Naive thymus-derived CD4-positive, alpha-beta T cell (primary cell): ENCODE measurements around the gene VWF. TPM values are rescaled to one million over a fixed set of nuclear protein-coding genes. Genes with fewer than 3 reads are reported as not detected.

Source experiments
- ATAC-seq: fragments of 150-1000 bp; cut with Tn5 transposase; 2 replicates; pipeline ENCODE4 v1.10.0; 2021; ENCODE audit warnings: mild to moderate bottlenecking, moderate library complexity
- CTCF ChIA-PET: fragments of 350-600 bp; sonication (Branson Sonifier 250); formaldehyde crosslinking; loops from one replicate; lab custom pipeline; 2021; ENCODE audit warnings: antibody characterized with exemption; lab: Charles Lee
- POLR2A ChIA-PET: fragments of 350-600 bp; sonication (Branson Sonifier 250); formaldehyde crosslinking; loops from one replicate; lab custom pipeline; 2021; ENCODE audit warnings: antibody characterized with exemption, inconsistent platforms; lab: Charles Lee
- DNase-seq, 9 donors: peaks; one replicate each; pipeline versions ENCODE4 v3.0.0 to v3.0.0-alpha.2; 2020 to 2022; ENCODE audit warnings: mixed read lengths in 1 of 9
- H3K27ac ChIP-seq: one replicate; pipeline ENCODE4 v1.7.0; 2013; ENCODE audit warnings: mild to moderate bottlenecking, low read depth, low read length, moderate library complexity
- H3K27me3 ChIP-seq, 2 donors: one replicate each; pipeline ENCODE4 v1.7.0; 2013; ENCODE audit warnings: low read length in 2 of 2, mild to moderate bottlenecking in 2 of 2, moderate library complexity in 2 of 2; ENCODE audit not compliant: control insufficient read depth in 2 of 2, insufficient read depth in 2 of 2
- H3K36me3 ChIP-seq, 3 experiments: 1 replicate in 2 of 3; 2 replicates in 1 of 3; pipeline ENCODE4 v1.7.0; 2013; ENCODE audit warnings: low read length in 3 of 3, mild to moderate bottlenecking in 3 of 3, moderate library complexity in 1 of 3; ENCODE audit not compliant: insufficient read depth in 3 of 3, control insufficient read depth in 2 of 3
- H3K4me1 ChIP-seq, 2 donors: one replicate each; pipeline ENCODE4 v1.7.0; 2013; ENCODE audit warnings: low read length in 2 of 2, mild to moderate bottlenecking in 2 of 2, moderate library complexity in 1 of 2; ENCODE audit not compliant: control insufficient read depth in 2 of 2, insufficient read depth in 2 of 2
- H3K4me3 ChIP-seq: 2 replicates; pipeline ENCODE4 v1.7.0; 2013; ENCODE audit warnings: mild to moderate bottlenecking, low read length
- H3K9me3 ChIP-seq, 3 experiments: 1 replicate in 2 of 3; 2 replicates in 1 of 3; pipeline ENCODE4 v1.7.0; 2013; ENCODE audit warnings: low read length in 3 of 3; ENCODE audit not compliant: control insufficient read depth in 2 of 3
- H3K27ac Mint-ChIP-seq, 9 donors: one replicate each; pipeline ENCODE4 v1.8.0; 2020 to 2022; ENCODE audit warnings: mixed read lengths in 9 of 9, mild to moderate bottlenecking in 8 of 9, moderate library complexity in 5 of 9, inconsistent platforms in 2 of 9
- H3K27me3 Mint-ChIP-seq, 5 donors: one replicate each; pipeline ENCODE4 v1.8.0; 2021 to 2022; ENCODE audit warnings: mixed read lengths in 5 of 5, mild to moderate bottlenecking in 1 of 5
- H3K36me3 Mint-ChIP-seq, 5 donors: one replicate each; pipeline ENCODE4 v1.8.0; 2020 to 2022; ENCODE audit warnings: mixed read lengths in 5 of 5, mild to moderate bottlenecking in 3 of 5, inconsistent platforms in 1 of 5
- H3K4me1 Mint-ChIP-seq, 7 donors: one replicate each; pipeline ENCODE4 v1.8.0; 2020 to 2022; ENCODE audit warnings: mixed read lengths in 7 of 7, mild to moderate bottlenecking in 3 of 7, inconsistent platforms in 1 of 7
- H3K4me3 Mint-ChIP-seq, 10 donors: one replicate each; pipeline ENCODE4 v1.8.0; 2020 to 2022; ENCODE audit warnings: mild to moderate bottlenecking in 10 of 10, mixed read lengths in 10 of 10, moderate library complexity in 6 of 10, inconsistent platforms in 2 of 10
- H3K9me3 Mint-ChIP-seq, 11 donors: one replicate each; pipeline ENCODE4 v1.8.0; 2020 to 2022; ENCODE audit warnings: mixed read lengths in 11 of 11, mild to moderate bottlenecking in 4 of 11, inconsistent platforms in 1 of 11, moderate library complexity in 1 of 11
- intact Hi-C, 2 donors: fragments of 100-400 bp; cut with micrococcal nuclease; formaldehyde crosslinking; loops; one replicate each; pipeline ENCODE4 v1.15.1; 2023
- polyA plus RNA-seq, 2 donors: library from polyadenylated mRNA; unstranded; fragments of 300-500 nt; fragmentation: Illumina TruSeq; gene quantifications; one replicate each; pipeline ENCODE4 v1.2.3, GENCODE V29; 2021
- total RNA-seq, 6 experiments: library from RNA in 5 of 6; stranded (reverse) in 5 of 6; gene quantifications; 1 replicate in 5 of 6; 2 replicates in 1 of 6; pipeline ENCODE4 v1.2.3 and lab custom pipeline; 2021 to 2026

VWF gene
- total and polyA plus RNA-seq, 7 experiments from 2014 or later, result 0.21 to 0.34 (median 0.32) TPM; not detected in 4

GRCh38 chr12:6049587-6049986 is 74.9 kb downstream of the VWF start:
- no peaks in the 10 kb centered on the region for H3K27me3 ChIP-seq
- DNase-seq (no peak), ATAC-seq (no peak)
- Mint-ChIP-seq H3K4me3 (no peak overlapping the region), H3K9me3 (peaks cover 0 to 1% (median 0%) of the 10 kb centered on the region in 11 donors), H3K27ac (no peak overlapping the region), H3K4me1 (no peaks in the 10 kb centered on the region), H3K36me3 (no peaks in the 10 kb centered on the region), H3K27me3 (peaks cover 0 to 9% (median 6%) of the 10 kb centered on the region in 5 donors)
- no peaks in the 10 kb centered on the region for H3K36me3 ChIP-seq
- no peak overlapping the region for H3K27ac ChIP-seq
- POLR2A ChIA-PET, result no interaction called here
- CTCF ChIA-PET, result no interaction called here
- intact Hi-C loops, result no loop called here
- no peaks in the 10 kb centered on the region for H3K9me3 ChIP-seq
- H3K4me1 ChIP-seq, result no peaks in the 10 kb centered on the region
- no peak overlapping the region for H3K4me3 ChIP-seq

- Mint-ChIP-seq H3K9me3 (peaks cover 0 to 1% (median 0%) of the 10 kb centered on the region in 11 donors), H3K27me3 (peaks cover 0 to 10% (median 6%) of the 10 kb centered on the region in 5 donors), H3K4me1 (no peaks in the 10 kb centered on the region), H3K27ac (no peak overlapping the region), H3K36me3 (no peaks in the 10 kb centered on the region), H3K4me3 (no peak overlapping the region)
- ATAC-seq (no peak), DNase-seq (no peak)
- CTCF ChIA-PET, result interaction anchor here (0.6 kb wide), 1 partner anchor 86 kb away, joined by 3 read pairs; no protein-coding TSS in a partner anchor
- Histone ChIP-seq H3K4me3 (no peak overlapping the region), H3K27me3 (no peaks in the 10 kb centered on the region), H3K9me3 (no peaks in the 10 kb centered on the region), H3K4me1 (no peaks in the 10 kb centered on the region), H3K27ac (no peak overlapping the region), H3K36me3 (no peaks in the 10 kb centered on the region)
- intact Hi-C loops, result no loop called here
- POLR2A ChIA-PET, result no interaction called here
Observed at GRCh38 chr12:6047249-6048237, 76.9 kb downstream of the VWF start.

GRCh38 chr12:6046511-6047180 is 77.8 kb downstream of the VWF start:
- Histone ChIP-seq H3K27ac (no peak overlapping the region), H3K4me1 (no peaks in the 10 kb centered on the region), H3K36me3 (no peaks in the 10 kb centered on the region), H3K27me3 (no peaks in the 10 kb centered on the region), H3K9me3 (no peaks in the 10 kb centered on the region), H3K4me3 (no peak overlapping the region)
- POLR2A ChIA-PET, result no interaction called here
- Mint-ChIP-seq H3K36me3 (no peaks in the 10 kb centered on the region), H3K27ac (peak overlapping the region in 1 of 9 donors; percentile 33), H3K4me1 (no peaks in the 10 kb centered on the region), H3K27me3 (peaks cover 0 to 10% (median 6%) of the 10 kb centered on the region in 5 donors), H3K4me3 (no peak overlapping the region), H3K9me3 (peaks cover 0 to 1% (median 0%) of the 10 kb centered on the region in 11 donors)
- intact Hi-C loops, result no loop called here
- no peak for DNase-seq
- no peak for ATAC-seq
- CTCF ChIA-PET, result interaction anchor here (0.6 kb wide), 1 partner anchor 56 kb away, joined by 3 read pairs; no protein-coding TSS in a partner anchor

- Histone ChIP-seq H3K27ac (no peak overlapping the region), H3K4me3 (no peak overlapping the region), H3K4me1 (no peaks in the 10 kb centered on the region), H3K36me3 (no peaks in the 10 kb centered on the region), H3K27me3 (no peaks in the 10 kb centered on the region), H3K9me3 (no peaks in the 10 kb centered on the region)
- H3K4me3 Mint-ChIP-seq, result no peak overlapping the region
- intact Hi-C loops, result no loop called here
- no peaks in the 10 kb centered on the region for H3K36me3 Mint-ChIP-seq
- no peak for ATAC-seq
- H3K9me3 Mint-ChIP-seq, result peaks cover 0 to 1% (median 0%) of the 10 kb centered on the region in 11 donors
- H3K27ac Mint-ChIP-seq, result no peak overlapping the region
- no peak for DNase-seq
- no peaks in the 10 kb centered on the region for H3K4me1 Mint-ChIP-seq
- ChIA-PET CTCF (no interaction called here), POLR2A (no interaction called here)
- peaks cover 0 to 10% (median 6%) of the 10 kb centered on the region in 5 donors for H3K27me3 Mint-ChIP-seq
Observed at GRCh38 chr12:6045438-6045837, 79.0 kb downstream of the VWF start.

GRCh38 chr12:6044082-6044481 is 80.4 kb downstream of the VWF start:
- Mint-ChIP-seq H3K4me3 (no peak overlapping the region), H3K27ac (no peak overlapping the region), H3K9me3 (peaks cover 0 to 1% (median 0%) of the 10 kb centered on the region in 11 donors), H3K27me3 (peaks cover 0 to 6% (median 2%) of the 10 kb centered on the region in 5 donors), H3K36me3 (no peaks in the 10 kb centered on the region), H3K4me1 (peaks cover 0 to 5% (median 4%) of the 10 kb centered on the region in 7 donors)
- Histone ChIP-seq H3K4me1 (no peaks in the 10 kb centered on the region), H3K4me3 (no peak overlapping the region), H3K36me3 (no peaks in the 10 kb centered on the region), H3K27ac (no peak overlapping the region), H3K27me3 (no peaks in the 10 kb centered on the region), H3K9me3 (no peaks in the 10 kb centered on the region)
- intact Hi-C loops, result no loop called here
- POLR2A ChIA-PET, result no interaction called here
- ATAC-seq (no peak), DNase-seq (no peak)
- CTCF ChIA-PET, result no interaction called here

- Histone ChIP-seq H3K27me3 (no peaks in the 10 kb centered on the region), H3K4me1 (no peaks in the 10 kb centered on the region), H3K27ac (no peak overlapping the region), H3K4me3 (no peak overlapping the region), H3K9me3 (no peaks in the 10 kb centered on the region), H3K36me3 (no peaks in the 10 kb centered on the region)
- ATAC-seq (no peak), DNase-seq (no peak)
- intact Hi-C loops, result no loop called here
- Mint-ChIP-seq H3K9me3 (peaks cover 0 to 1% (median 0%) of the 10 kb centered on the region in 11 donors), H3K4me3 (no peak overlapping the region), H3K27me3 (peaks cover 0 to 6% (median 0%) of the 10 kb centered on the region in 5 donors), H3K4me1 (peaks cover 0 to 5% (median 4%) of the 10 kb centered on the region in 7 donors), H3K27ac (no peak overlapping the region), H3K36me3 (no peaks in the 10 kb centered on the region)
- ChIA-PET POLR2A (no interaction called here), CTCF (no interaction called here)
Observed at GRCh38 chr12:6042446-6042845, 82.0 kb downstream of the VWF start.
